ENCODE results near the gene APP.

GRCh38 chr21:26127073-26127814, 43.3 kb downstream of the APP start:
- TF ChIP-seq, protein P1, sequence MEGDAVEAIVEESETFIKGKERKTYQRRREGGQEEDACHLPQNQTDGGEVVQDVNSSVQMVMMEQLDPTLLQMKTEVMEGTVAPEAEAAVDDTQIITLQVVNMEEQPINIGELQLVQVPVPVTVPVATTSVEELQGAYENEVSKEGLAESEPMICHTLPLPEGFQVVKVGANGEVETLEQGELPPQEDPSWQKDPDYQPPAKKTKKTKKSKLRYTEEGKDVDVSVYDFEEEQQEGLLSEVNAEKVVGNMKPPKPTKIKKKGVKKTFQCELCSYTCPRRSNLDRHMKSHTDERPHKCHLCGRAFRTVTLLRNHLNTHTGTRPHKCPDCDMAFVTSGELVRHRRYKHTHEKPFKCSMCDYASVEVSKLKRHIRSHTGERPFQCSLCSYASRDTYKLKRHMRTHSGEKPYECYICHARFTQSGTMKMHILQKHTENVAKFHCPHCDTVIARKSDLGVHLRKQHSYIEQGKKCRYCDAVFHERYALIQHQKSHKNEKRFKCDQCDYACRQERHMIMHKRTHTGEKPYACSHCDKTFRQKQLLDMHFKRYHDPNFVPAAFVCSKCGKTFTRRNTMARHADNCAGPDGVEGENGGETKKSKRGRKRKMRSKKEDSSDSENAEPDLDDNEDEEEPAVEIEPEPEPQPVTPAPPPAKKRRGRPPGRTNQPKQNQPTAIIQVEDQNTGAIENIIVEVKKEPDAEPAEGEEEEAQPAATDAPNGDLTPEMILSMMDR (conservative IDR thresholded peaks at IDR 0.05; ENCODE audit: low read length) = no peak
- no peak for TF ChIP-seq EZH2phosphoT487 (IDR thresholded peaks at IDR 0.05; ENCODE audit: borderline replicate concordance)

Measured in Loucy (cell line).